Stimulated activated CD4-positive, alpha-beta T cell treated with anti-CD3 and anti-CD28 coated beads, Interleukin-1b, Interleukin-23, amount 100 ng/mL, for 1 hour (primary cell): Measurements from ENCODE around the gene PLLP.
"Not testable (repeated sequence)": the region's sequence is repeated elsewhere in the genome, so short reads cannot be mapped to it uniquely, and the experiment has no call there.

Source experiments
- DNase-seq, 2 donors: peaks; one replicate each; pipeline ENCODE4 v3.0.0-alpha.2; 2020; ENCODE audit warnings: low read depth in 2 of 2

The PLLP gene

DNA sequence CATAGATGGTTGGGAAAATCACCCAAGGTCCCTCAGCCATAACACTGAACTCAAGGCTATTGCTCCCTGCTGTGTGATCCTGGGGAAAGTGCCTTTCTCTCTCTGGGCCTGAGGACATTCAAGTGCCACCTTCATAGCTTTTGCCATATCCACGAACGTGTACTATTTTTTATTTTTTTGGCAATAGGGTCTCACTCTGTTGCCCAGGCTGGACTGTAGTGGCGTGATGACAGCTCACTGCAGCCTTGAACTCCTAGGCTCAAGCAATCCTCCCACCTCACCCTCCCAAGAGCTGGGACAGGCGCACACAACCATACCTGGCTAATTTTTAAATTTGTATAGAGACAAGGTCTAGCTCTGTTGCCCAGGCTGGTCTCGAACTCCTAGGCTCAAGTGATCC lies 10.6 kb downstream of the PLLP start:
- DNase-seq = no peak

DNA sequence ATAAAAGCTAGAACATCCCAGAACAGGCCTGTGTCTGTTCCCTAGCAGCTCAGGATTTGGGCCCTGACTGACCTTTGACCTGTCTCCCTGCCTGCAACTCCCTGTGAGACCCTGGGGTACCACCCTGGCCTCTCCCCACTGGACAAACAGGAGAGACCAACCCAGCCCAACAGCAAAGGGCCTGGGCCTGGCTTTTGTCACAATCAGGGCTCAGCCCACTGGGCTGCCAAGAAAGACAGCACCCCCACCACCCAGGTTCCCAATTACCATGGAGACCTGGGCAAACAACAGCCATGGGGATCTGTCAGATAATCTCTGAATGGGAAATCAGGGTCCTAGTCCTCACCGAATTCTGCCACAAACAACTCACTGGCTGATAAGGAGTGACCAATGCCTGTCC lies 11.1 kb downstream of the PLLP start:
- DNase-seq = no peak

DNA sequence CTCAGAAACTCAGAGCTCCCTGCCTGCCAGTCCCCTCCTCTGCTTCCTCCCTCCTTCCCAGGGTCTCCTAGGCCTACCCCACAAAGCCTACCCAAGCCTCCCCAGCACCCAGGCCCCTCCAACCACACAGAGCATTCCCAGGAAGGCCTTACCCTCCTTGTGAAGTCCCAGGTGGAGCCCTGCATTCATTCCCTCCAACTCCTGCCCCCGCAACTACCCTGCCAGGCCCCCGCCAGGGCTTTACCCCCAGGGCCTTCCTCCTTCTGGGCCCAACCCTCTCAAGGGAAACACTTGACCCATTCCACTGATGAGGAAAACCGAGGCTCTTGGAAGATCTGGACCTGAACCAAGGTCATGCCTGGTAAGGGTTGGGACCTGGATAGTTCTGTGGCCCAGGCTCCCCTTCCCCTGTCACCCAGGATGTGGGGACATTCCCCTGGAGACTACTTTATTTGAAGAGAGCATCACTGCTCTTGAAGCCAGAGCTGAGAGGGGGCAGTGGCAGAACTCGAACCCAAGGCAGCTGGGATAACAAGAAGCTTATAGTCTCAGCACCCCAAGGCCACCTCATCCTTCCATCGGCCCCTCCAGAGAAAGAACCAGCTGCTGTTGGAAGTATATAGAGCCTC lies 12.5 kb downstream of the PLLP start:
- no peak for DNase-seq

DNA sequence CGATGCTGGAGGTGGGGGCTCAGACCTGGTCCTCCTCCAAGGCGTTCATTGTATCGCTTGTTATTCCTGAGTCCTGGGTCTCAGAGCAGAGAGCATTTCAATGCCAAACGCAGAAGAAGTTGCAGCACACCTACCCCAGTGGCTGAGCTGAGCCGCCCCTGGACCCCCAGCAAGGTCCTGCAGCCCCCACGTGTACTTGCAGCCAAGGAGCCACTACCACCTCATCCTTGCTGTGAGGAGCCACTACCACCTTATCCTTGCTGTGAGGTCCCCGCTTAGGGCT lies 13.5 kb downstream of the PLLP start:
- DNase-seq = no peak

DNA sequence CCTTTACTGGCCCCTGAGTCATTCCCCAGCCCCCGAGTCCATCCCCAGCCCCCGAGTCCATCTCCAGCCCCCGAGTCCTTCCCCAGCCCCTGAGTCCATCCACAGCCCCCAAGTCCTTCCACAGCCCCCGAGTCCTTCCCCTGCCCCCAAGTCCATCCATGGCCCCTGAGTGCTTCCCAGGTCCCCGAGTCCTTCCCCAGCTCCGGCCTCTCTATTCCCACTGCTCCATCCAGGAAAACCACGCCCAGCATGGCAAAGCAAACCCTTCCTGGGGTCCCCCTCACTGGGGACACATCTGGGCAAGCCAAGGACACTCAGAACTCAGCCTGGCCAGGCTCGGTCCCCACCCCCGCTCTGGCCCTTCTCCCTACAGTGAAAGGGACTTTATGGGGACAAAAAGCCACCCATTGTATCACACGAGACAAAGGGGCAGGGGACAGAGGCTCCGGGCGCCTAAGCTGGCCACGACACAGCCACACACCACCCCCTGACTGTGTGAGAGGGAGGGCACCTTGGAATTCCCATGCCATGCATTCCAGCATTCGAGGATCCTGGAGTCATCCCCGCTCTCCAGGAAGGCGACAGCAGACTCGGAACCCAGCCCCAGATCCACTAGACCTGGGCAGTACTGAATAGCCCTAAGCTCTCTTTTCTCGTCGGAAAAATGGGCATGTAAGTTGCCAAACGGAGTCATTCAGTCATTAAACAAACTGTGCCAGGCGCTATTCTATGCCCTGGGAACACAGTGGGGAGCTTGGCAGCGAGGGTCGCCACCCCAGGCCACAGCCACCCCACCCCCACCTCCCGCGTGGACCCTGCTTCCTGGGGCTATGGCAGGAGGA lies 14.0 kb downstream of the PLLP start:
- DNase-seq = no peak

DNA sequence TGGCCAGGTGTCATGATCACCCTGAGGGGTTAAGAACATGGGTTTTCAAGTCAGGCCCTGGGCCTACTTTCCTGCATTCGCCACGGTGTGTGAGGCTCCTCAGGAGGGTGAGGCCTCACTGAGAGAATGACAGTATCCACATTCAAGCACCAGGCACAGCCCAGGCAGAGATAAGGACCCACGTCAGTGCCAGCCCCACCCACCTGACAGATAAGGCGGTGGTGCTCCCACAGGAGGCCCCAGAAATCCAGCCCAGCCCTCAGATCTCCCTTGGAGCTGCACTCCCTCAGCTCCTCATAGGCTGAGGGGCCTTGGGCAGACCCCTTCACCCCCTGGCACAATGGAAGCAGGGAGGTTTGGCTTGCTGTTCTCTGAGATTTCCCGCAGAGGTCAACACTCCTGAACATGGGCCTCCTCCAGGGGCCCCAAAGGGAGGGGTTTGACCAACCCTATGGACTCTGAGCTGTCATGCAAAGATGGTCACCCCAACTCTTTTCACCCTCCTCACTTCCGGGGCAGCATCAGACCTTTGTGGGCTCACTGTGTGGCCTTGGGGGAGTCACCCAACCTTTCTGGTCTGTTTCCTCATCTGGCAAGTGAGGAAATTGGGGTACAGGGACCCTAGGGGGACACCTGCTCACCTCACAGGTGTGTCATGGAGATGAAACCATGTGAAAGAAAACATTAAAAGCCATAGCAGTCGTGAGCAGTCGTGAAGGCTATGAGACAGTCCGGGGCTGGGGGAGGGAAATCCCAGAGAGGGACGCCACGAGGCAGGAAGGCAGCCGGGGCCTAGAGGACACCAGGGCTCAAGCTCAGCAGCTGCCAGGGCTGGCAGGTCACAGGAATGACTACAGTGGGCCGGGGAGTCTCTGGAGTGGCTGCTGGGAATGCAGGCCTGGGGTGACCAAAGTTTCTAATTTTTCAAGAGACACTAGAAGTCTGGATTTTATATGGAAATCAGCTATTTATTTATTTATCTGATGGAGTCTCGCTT lies 15.4 kb downstream of the PLLP start:
- DNase-seq = no peak

DNA sequence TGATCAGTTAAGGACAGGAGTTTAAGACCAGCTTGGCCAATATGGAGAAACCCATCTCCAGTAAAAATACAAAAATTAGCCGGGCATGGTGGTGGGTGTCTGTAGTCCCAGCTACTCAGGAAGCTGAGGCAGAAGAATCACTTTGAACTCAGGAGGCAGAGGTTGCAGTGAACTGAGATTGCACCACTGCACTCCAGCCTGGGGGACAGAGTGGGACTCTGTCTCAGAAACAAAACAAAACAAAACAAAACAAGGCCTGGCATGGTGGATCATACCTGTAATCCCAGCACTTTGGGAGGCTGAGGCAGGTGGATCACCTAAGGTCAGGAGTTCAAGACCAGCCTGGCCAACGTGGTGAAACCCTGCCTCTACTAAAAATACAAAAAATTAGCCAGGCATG lies 17.1 kb downstream of the PLLP start:
- DNase-seq = not testable (repeated sequence)

DNA sequence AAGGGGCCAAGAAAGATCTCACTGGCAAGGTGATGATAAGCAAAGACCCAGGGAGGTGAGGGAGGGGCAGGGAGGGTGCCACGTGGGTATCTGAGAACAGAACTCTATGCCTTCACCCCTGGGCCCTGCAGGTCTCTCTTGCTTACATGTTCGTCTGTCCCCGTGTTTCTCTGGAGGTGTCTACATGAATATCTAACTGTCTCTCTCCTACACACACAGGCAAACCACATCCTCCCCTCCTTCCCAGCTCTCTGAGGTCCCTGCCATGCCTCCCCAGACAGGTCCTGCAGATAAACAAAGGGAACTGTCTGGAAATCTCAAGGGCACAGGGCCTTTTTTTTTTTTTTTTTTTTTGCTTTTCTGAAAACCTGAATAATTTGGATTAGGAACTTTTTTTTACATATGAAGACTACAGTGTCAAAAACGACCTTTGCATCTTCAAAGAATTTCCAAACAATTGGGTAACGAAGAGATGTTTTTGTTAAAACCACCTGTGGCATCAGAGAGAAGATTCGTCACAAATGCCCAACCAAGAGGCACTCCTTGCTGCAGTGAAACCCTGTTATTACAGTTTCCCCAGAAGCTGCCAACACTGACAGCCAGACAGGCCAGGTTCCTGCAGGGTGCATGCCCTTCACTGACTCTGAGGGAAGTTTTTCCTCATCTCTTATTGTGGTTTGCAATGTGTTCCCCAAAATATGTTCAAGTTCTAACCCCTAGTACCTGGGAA lies 17.8 kb downstream of the PLLP start:
- DNase-seq = no peak

DNA sequence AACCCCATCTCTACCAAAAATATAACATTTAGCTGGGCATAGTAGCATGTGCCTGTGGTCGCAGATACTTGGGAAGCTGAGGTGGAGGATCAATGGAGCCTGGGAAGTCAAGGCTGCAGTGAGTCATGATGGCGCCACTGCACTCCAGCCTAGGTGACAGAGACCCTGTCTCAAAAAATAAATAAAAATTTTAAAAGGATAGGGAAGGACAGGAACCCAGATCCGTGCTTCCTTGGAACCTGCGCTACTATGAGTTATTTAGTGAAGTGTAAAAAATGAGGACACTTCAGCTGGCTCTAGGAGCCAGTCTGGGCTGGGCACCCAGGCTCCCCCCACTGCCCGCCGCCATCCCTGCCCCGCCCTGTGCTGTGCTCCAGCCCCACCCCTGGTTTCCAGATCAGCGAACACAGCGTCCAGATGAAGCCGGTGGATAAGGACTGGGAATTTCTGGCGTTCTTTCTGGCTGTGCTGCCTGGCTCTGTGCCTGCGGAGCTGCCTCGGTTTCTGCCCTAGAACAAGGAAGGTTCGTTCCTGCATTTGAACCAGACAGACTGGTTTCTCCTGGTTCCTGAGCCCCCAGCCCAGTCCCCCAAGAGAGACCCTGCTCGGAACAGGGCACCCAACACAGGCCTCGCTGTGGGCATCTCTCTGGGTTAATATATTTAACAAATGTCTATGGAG lies 18.5 kb downstream of the PLLP start:
- DNase-seq = no peak

DNA sequence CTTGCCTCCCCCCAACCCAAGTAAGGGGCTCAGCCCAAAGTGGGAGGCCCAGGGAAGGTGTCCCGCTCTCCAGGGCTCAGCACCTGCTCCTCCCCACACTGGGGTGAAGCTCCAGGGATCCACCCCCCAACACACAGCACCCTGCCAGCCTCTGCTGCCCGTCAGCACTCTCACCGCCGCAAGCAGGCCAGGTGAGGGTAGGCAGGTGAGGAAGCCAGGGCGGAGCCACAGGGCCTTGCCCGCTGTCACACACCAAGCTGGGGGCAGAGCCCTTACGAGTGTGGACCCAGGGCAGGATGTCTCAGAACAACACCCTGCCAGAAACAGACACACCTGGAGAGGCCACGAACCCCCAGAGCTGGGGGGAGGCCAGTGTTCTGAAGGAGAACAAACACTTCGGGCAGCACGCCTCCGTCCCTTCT lies 19.5 kb downstream of the PLLP start:
- DNase-seq = no peak

DNA sequence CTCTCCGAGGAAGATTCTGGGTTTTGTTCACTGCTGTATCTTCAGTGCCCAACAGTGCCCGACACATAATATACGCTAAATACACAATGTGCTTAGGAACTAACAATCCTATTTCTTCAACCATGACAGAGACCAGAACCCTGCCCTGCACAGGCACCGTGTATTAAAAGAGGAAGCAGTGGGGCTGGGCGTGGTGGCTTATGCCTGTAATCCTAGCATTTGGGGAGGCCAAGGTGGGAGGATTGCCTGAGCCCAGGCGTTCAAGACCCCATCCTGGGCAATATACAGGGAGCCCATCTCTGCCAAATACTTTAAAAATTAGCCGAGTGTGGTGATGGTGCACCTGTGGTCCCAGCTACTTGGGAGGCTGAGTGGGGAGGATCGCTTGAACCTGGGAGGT lies 20.1 kb downstream of the PLLP start:
- DNase-seq = no peak

DNA sequence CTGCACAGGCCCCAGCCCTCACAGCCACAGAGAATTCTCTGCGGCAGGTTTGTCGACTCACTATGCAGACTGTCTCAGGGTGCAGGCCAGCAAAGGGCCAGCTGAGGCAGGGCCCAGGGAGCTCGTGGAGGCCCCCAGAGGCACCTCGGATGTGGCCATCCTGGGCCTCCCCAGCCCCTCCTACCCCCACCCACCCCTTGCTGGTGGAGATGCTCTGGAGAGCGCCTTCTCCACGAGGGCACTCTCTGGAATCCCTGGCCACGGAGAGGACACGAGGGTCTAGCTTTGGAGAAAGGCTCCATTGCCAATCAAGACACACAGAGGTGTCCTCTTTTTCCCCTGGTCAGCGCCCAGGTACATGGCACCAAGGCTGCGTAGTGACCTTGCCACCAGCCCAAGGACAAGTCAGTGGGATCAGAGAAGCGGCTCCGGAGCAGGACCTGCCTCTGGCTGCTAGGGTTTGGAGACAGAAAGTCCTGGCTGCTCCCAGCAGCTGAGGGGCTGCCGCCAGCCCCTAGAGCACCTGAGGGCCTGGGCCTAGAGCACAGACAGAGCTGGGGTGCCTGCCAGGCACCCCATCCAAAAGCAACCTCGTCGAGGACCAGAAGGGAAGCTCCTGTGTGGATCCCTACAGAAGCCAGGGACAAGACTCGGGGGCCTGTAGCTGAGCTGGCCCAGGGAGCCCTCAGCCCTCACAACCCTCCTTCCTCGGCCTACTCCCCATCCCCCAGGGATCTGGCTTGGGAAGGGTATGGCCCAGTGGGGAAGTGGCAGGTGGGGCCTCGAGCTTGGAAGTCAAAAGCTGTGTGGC lies 20.7 kb downstream of the PLLP start:
- DNase-seq = no peak

DNA sequence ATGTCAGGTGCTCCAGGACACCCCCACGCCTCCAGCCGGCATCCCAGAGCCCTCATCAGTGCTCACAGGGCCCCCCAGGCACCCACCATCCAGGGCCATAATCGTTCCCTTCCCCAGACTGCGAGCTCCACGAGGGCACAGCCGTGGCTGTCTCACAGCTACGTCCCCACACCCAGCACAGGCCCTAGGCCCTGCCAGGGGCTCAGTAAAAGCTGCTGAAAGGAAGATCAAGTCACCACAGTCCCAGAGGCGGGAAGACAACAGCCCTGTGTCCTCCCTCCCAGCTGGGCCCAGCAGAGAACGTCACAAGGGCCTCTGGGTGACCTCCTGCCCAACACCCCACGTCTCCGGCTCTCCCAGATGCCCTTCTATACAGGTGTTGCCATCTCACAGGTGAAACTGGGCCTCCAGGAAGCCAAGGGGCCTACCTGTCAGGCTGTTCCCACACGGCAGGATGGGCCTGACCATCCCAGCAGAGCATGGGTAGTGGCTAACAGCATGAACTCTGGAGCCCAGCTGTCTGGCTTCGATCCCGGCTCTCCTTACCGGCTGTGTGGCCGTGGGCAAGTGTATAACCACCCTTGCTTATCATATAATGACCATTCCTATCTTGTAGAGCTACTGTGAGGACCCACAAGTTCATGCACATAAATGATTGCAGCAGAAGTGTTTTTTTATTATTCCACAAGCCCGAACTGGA lies 21.5 kb downstream of the PLLP start:
- DNase-seq = no peak

DNA sequence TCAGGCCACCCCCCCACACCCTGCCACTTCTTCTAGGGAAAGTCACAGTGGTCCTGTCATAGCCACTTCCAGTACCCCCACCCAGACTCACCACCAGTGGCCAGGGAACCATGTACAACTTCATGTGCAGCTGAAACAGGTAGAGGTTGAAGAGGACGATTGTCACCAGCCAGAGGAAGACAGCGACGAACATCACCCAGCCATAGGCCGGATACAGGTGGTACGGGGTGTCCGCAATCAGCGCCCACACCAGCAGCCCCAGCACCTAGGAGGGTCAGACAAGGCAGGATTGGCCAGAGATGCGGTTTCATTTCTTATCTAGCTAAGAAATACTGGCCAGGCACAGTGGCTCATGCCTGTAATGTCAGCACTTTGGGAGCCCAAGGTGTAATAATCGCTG lies 22.7 kb downstream of the PLLP start:
- no peak for DNase-seq

DNA sequence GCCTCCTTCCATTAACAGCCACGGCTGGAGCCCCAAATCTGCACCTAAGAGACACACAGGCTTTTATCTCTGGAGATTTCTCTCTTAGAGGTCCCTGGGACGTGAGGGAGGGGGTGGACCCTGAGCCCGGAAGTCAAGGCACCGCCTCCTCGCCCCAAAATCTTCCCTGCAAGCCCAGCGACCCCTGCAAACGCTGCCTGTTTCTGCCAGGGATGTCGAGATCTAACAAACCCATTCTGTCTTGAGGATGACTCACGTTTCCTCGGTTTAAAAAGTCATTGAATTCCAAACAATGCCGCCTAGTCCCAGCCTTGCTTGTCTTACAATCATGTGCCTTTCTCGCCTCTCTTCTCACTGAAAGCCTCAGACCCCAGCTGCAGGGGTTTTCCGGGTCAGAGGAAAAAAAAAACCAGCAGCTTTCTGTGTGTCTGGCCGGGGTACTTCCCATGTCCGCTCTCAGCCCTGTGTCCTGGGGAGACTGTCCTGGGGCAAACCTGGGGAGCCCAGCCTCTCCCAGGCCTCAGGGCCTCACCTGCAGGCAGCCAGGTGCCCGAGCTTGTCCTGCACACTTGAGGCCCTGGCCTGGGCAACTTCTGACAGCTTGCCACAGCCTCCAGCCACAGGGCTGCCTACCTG lies 24.1 kb downstream of the PLLP start:
- DNase-seq = no peak

DNA sequence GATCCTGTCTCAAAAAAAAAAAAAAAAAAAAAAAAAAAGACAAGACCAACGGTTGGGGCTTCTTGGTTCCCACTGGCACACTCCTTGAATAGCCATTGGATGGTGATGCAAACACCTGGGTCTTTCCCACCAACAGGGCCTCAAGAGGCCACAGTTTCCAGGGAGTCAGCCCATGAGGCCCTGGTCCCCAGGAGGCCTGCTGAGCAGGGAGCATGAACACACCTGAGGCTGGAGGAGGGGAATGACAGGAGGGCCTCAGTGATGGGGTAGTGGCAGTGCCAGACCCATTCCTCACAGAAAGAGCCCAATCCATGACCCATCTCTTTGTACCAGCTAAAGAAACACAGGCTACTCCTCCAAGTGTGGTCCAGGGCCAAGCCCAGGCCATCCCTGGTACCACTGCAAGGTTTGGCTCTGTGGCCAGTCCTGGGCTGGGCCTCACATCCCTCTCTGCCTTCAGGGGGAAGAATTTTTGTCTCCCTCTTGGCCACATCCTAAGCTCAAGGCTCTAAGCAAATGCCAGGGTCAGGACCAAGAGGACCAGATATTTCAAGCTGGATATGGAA lies 25.5 kb downstream of the PLLP start:
- no peak for DNase-seq

DNA sequence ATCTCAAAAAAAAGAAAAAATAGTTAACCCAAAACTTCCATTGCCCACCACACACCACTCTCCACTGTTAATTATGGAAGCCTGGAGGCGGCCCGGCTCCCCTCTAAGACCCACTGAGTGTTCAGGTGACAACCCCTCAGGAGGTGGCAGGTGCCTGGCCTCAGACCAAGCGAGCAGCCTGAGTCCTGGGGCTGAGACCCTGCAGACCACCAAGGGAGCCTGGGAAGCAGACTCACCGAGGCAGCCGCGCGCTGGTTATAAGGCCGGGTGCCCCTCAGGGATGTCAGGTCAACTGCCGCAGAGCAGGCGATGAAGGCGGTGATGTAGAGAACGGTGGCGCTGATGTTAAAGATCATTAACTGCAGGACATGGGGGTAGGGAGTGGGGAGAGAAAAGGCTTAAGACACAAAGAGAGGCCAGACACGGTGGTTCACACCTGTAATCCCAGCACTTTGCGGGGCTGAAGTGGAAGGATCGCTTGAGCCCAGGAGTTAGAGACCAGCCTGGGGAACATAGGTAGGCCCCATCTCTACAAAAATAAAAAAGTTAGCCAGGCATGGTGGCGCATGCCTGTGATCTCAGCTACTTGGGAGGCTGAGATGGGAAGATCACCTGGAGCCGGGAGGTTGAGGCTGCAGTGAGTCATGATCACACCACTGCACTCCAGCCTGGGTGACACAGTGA lies 26.1 kb downstream of the PLLP start:
- no peak for DNase-seq

DNA sequence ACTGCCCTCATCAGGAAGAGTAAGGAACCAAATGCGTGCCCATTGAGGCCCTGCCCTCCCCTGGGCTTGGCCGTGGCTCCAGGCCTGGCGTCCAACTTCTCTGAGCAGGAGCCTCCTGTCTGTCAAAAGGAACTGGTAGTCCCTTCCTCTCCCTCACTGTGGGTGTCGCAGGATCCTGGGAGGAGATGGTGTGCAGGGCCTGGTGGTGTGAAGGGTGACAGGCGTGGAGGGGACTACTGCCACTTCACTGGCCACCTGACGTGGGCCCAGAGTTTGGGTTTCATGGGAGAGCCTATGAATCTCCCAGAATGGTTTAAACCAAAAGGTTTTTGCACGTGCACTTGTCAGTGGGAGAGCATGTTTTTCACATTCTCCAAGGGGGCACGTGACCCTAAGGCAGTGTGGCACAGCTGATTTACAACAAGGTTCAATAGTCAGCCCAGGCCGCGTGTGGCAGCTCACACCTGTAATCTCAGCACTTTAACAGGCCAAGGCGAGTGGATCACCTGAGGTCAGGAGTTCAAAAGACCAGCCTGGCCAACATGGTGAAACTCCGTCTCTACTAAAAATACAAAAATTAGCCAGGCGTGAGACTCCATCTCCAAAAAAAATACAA lies 26.9 kb downstream of the PLLP start:
- DNase-seq = no peak
